Type B pancreatic cell (in vitro differentiated cells): ENCODE data around the gene IARS1. TPM values are rescaled to one million over a fixed set of nuclear protein-coding genes. Genes with fewer than 3 reads are reported as not detected.

Source experiments
- DNase-seq: peaks from one replicate; pipeline ENCODE4 v3.0.0; 2021; ENCODE audit warnings: mixed read lengths; ENCODE audit not compliant: unreplicated experiment; ENCODE audit errors: extremely low spot score
- H3K27ac Mint-ChIP-seq: 2 replicates; pipeline ENCODE4 v1.8.0; 2021; ENCODE audit warnings: mild to moderate bottlenecking, mixed read lengths
- H3K27me3 Mint-ChIP-seq: 2 replicates; pipeline ENCODE4 v1.8.0; 2021; ENCODE audit warnings: mixed read lengths
- H3K36me3 Mint-ChIP-seq: 2 replicates; pipeline ENCODE4 v1.8.0; 2021; ENCODE audit warnings: mixed read lengths
- H3K4me1 Mint-ChIP-seq: one replicate; pipeline ENCODE4 v1.8.0; 2021; ENCODE audit warnings: mixed read lengths; ENCODE audit not compliant: unreplicated experiment
- H3K4me3 Mint-ChIP-seq: 2 replicates; pipeline ENCODE4 v1.8.0; 2021; ENCODE audit warnings: mild to moderate bottlenecking, mixed read lengths
- H3K9me3 Mint-ChIP-seq: 2 replicates; pipeline ENCODE4 v1.8.0; 2021; ENCODE audit warnings: mixed read lengths
- total RNA-seq: library from RNA; stranded (reverse); gene quantifications from 2 replicates; pipeline ENCODE4 v1.2.1, GENCODE V29; 2021; ENCODE audit warnings: low replicate concordance
- TF ChIP-seq, protein P1 (sequence below): fragments of 200-600 bp; sonication (generic); conservative IDR thresholded peaks from 2 replicates; pipeline ENCODE4 v1.5.0; 2021; ENCODE audit warnings: antibody characterized with exemption, mild to moderate bottlenecking

Gene IARS1
- total RNA-seq, 1 donor from 2014 or later, result 143 TPM

DNA sequence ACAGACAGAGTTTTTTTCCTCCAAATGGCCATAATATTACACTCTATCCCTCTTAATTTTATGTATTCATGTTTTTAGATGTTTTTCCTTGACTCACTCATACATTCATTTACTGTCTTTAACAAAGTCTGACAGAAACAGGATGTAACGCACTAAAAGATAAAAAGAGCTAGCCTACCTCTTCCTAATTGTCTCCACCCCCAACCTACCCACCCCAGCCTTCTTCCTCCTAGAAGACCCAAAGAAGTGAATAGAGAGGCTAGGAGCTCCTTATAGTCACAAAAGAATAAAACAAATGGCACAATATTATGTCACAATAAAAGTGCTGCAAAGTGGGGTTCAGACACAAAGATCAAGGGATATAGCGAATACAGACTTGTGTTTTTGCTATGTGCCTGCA lies 30.9 kb upstream of the IARS1 start:
- no peak for DNase-seq
- no peaks in the 10 kb centered on the region for H3K9me3 Mint-ChIP-seq
- TF ChIP-seq, protein P1, sequence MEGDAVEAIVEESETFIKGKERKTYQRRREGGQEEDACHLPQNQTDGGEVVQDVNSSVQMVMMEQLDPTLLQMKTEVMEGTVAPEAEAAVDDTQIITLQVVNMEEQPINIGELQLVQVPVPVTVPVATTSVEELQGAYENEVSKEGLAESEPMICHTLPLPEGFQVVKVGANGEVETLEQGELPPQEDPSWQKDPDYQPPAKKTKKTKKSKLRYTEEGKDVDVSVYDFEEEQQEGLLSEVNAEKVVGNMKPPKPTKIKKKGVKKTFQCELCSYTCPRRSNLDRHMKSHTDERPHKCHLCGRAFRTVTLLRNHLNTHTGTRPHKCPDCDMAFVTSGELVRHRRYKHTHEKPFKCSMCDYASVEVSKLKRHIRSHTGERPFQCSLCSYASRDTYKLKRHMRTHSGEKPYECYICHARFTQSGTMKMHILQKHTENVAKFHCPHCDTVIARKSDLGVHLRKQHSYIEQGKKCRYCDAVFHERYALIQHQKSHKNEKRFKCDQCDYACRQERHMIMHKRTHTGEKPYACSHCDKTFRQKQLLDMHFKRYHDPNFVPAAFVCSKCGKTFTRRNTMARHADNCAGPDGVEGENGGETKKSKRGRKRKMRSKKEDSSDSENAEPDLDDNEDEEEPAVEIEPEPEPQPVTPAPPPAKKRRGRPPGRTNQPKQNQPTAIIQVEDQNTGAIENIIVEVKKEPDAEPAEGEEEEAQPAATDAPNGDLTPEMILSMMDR, result no peak

DNA sequence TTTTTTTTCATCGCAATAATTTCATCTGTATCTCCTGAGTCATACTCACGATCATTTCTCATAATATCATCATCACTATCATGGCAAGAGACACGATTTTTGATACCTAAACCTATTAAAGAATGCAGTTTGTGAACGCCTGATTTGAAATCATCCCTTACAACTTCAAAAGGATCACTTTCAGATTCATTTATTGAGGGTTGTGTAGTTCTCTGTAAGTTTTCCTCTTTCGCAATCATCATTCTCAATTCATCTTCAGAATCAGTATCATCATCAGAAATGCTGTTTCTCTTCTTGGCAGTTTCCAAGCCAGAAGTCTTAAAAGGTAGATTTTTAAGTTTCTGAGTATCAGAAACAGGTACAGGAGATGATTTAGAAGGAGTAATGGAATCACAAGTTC lies 22.0 kb upstream of the IARS1 start:
- Mint-ChIP-seq H3K36me3 (peaks cover 31% of the 10 kb centered on the region), H3K4me1 (no peaks in the 10 kb centered on the region), H3K4me3 (no peak overlapping the region), H3K9me3 (no peaks in the 10 kb centered on the region), H3K27ac (no peak overlapping the region), H3K27me3 (no peaks in the 10 kb centered on the region)
- TF ChIP-seq, protein P1, result no peak
- DNase-seq, result no peak

More for the DNA sequence above, 30.9 kb upstream of the IARS1 start:
- Mint-ChIP-seq H3K27me3 (no peaks in the 10 kb centered on the region), H3K4me3 (peak overlapping the region; percentile 99), H3K27ac (peak overlapping the region; percentile 97), H3K4me1 (peaks cover 22% of the 10 kb centered on the region), H3K36me3 (no peaks in the 10 kb centered on the region)

DNA sequence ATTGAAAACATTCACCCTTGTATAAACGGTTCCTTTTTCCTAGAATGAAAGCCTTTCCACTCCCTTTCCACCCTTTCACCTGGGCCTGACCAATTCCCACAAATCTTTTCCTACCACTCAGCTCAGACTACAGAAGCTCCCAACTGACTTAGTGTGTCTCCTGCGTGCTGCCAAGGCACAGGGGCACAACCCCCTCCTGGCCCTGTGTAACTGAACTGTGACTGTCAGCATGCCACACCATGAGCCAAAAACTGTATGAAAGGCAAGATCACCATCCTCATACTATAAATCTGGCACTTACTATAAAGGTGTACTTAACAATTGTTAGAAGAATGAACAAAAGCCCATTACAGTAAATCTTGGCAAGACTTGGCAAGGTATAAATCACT lies 20.1 kb upstream of the IARS1 start:
- TF ChIP-seq, protein P1, result no peak
- Mint-ChIP-seq H3K4me3 (no peak overlapping the region), H3K36me3 (peaks cover 40% of the 10 kb centered on the region), H3K27ac (no peak overlapping the region), H3K27me3 (no peaks in the 10 kb centered on the region), H3K9me3 (no peaks in the 10 kb centered on the region), H3K4me1 (no peaks in the 10 kb centered on the region)
- no peak for DNase-seq

DNA sequence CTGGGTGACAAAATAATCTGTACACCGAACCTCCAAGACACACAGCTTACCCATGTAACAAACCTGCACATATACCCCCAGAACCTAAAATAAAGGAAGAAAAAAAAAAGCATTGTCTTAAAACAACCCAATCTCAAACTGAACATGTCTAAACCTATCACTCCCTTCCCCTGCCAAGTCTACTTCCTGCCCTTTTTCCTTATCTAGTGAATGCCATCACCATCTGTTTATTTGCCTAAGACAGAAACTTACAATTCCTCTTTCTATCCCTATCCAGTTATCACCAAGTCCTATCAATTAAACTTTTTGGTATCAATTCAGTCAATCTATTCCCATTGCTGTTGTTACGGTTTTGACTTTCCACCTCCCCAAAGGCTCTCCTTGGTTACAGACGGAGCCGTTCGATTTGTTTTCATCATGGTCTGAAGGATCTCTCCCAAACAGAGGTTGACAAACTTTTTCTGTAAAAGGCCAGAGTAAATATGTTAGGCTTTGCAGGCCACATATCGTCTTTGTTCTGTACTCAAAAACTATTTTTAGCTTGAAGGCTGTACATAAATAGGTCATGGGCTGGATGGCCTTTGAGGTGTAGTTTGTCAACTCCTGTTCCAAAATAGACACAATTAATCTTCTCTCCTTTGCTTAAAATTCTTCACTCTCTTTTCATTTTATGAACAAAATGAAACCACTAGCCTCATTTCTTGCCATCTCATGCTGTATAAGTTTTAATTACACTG lies 19.6 kb upstream of the IARS1 start:
- Mint-ChIP-seq H3K9me3 (no peaks in the 10 kb centered on the region), H3K4me3 (no peak overlapping the region), H3K36me3 (peaks cover 42% of the 10 kb centered on the region), H3K27ac (no peak overlapping the region), H3K4me1 (no peaks in the 10 kb centered on the region), H3K27me3 (no peaks in the 10 kb centered on the region)
- no peak for DNase-seq
- TF ChIP-seq, protein P1, result no peak

DNA sequence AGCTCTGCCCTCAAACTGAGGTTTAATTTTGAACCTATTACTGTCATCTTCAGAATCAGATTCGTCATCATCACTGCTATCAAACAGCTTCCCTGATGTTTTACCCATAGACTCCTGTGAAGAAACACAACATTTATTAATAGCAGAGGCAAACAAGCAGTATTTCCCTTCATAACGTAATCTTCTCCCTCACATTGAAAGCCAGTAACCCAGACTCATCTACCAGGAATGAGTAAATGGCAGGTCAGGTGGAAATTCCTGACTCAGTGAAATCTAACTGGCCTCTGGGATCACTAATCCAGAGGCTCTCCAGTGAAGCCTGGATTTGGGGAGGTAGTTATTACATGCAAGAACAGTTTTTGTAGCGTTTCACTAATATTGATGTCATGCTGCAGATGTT lies 17.1 kb upstream of the IARS1 start:
- H3K27ac Mint-ChIP-seq, result no peak overlapping the region
- TF ChIP-seq, protein P1, result no peak
- peaks cover 43% of the 10 kb centered on the region for H3K36me3 Mint-ChIP-seq
- H3K4me1 Mint-ChIP-seq, result no peaks in the 10 kb centered on the region
- no peak overlapping the region for H3K4me3 Mint-ChIP-seq
- no peaks in the 10 kb centered on the region for H3K27me3 Mint-ChIP-seq
- DNase-seq, result no peak
- H3K9me3 Mint-ChIP-seq, result no peaks in the 10 kb centered on the region

GRCh38 chr9:92308893-92309292 lies 15.4 kb upstream of the IARS1 start:
- Mint-ChIP-seq H3K9me3 (no peaks in the 10 kb centered on the region), H3K4me3 (no peak overlapping the region), H3K27ac (no peak overlapping the region), H3K27me3 (no peaks in the 10 kb centered on the region), H3K36me3 (peaks cover 45% of the 10 kb centered on the region), H3K4me1 (no peaks in the 10 kb centered on the region)
- DNase-seq, result no peak
- TF ChIP-seq, protein P1, result no peak
